ENCODE data around the gene PRAMEF7. TPM values are rescaled to one million over a fixed set of nuclear protein-coding genes. Genes with fewer than 3 reads are reported as not detected.
"Not testable (repeated sequence)": the region's sequence is repeated elsewhere in the genome, so short reads cannot be mapped to it uniquely, and the experiment has no call there.

PRAMEF7 gene
- not detected in 2 replicates for total RNA-seq
- long read RNA-seq, result 0 reads

- not testable (repeated sequence) for DNase-seq (ENCODE audit: low spot score, unreplicated experiment); H3K27ac Mint-ChIP-seq; H3K4me1 Mint-ChIP-seq (ENCODE audit: low read depth); H3K27me3 Mint-ChIP-seq; H3K4me3 Mint-ChIP-seq (ENCODE audit: low read depth); H3K9me3 Mint-ChIP-seq (ENCODE audit: low read depth); H3K36me3 Mint-ChIP-seq (ENCODE audit: insufficient read depth)
Measured at GRCh38 chr1:12916310-12916709, at the start of gene PRAMEF7. Gene PRAMEF7, plus strand, starts transcription at chr1:12916610. Its CDS starts 1,083 bp downstream, at chr1:12917693.

- H3K4me1 Mint-ChIP-seq (ENCODE audit: low read depth); H3K9me3 Mint-ChIP-seq (ENCODE audit: low read depth); H3K27ac Mint-ChIP-seq; DNase-seq (ENCODE audit: low spot score, unreplicated experiment); H3K27me3 Mint-ChIP-seq; H3K36me3 Mint-ChIP-seq (ENCODE audit: insufficient read depth); H3K4me3 Mint-ChIP-seq (ENCODE audit: low read depth): not testable (repeated sequence)
Measured at GRCh38 chr1:12878453-12878852, 38.0 kb upstream of the PRAMEF7 start.

- H3K4me1 Mint-ChIP-seq (ENCODE audit: low read depth); H3K36me3 Mint-ChIP-seq (ENCODE audit: insufficient read depth); H3K27ac Mint-ChIP-seq; H3K27me3 Mint-ChIP-seq; H3K9me3 Mint-ChIP-seq (ENCODE audit: low read depth); DNase-seq (ENCODE audit: low spot score, unreplicated experiment); H3K4me3 Mint-ChIP-seq (ENCODE audit: low read depth): not testable (repeated sequence)
Measured at GRCh38 chr1:12886101-12886500, 30.3 kb upstream of the PRAMEF7 start, which contains the start of gene PRAMEF4. Gene PRAMEF4, minus strand, starts transcription at chr1:12886201. Its CDS starts 2,807 bp downstream, at chr1:12883394.

GRCh38 chr1:12898170-12898569 is 18.2 kb upstream of the PRAMEF7 start, which contains the start of gene PRAMEF10:
Gene PRAMEF10, minus strand, starts transcription at chr1:12898270. Its CDS starts 2,423 bp downstream, at chr1:12895847.
- not testable (repeated sequence) for H3K4me1 Mint-ChIP-seq (ENCODE audit: low read depth); H3K9me3 Mint-ChIP-seq (ENCODE audit: low read depth); H3K4me3 Mint-ChIP-seq (ENCODE audit: low read depth); H3K27me3 Mint-ChIP-seq; H3K27ac Mint-ChIP-seq; H3K36me3 Mint-ChIP-seq (ENCODE audit: insufficient read depth); DNase-seq (ENCODE audit: low spot score, unreplicated experiment)

GRCh38 chr1:12899186-12899585 is 17.2 kb upstream of the PRAMEF7 start:
- not testable (repeated sequence) for H3K4me1 Mint-ChIP-seq (ENCODE audit: low read depth); H3K27ac Mint-ChIP-seq; H3K9me3 Mint-ChIP-seq (ENCODE audit: low read depth); H3K36me3 Mint-ChIP-seq (ENCODE audit: insufficient read depth); H3K4me3 Mint-ChIP-seq (ENCODE audit: low read depth); H3K27me3 Mint-ChIP-seq; DNase-seq (ENCODE audit: low spot score, unreplicated experiment)

GRCh38 chr1:12903793-12904572 is 12.4 kb upstream of the PRAMEF7 start:
- not testable (repeated sequence) for H3K27ac Mint-ChIP-seq; H3K36me3 Mint-ChIP-seq (ENCODE audit: insufficient read depth); H3K27me3 Mint-ChIP-seq; H3K4me3 Mint-ChIP-seq (ENCODE audit: low read depth); DNase-seq (ENCODE audit: low spot score, unreplicated experiment); H3K4me1 Mint-ChIP-seq (ENCODE audit: low read depth); H3K9me3 Mint-ChIP-seq (ENCODE audit: low read depth)

- H3K27ac Mint-ChIP-seq; H3K9me3 Mint-ChIP-seq (ENCODE audit: low read depth); H3K36me3 Mint-ChIP-seq (ENCODE audit: insufficient read depth); H3K4me3 Mint-ChIP-seq (ENCODE audit: low read depth); H3K4me1 Mint-ChIP-seq (ENCODE audit: low read depth); H3K27me3 Mint-ChIP-seq; DNase-seq (ENCODE audit: low spot score, unreplicated experiment): not testable (repeated sequence)
Measured at GRCh38 chr1:12921749-12922148, 5.3 kb downstream of the PRAMEF7 start.

GRCh38 chr1:12924368-12924767 is 8.0 kb downstream of the PRAMEF7 start:
- not testable (repeated sequence) for H3K27me3 Mint-ChIP-seq; H3K4me3 Mint-ChIP-seq (ENCODE audit: low read depth); H3K9me3 Mint-ChIP-seq (ENCODE audit: low read depth); H3K4me1 Mint-ChIP-seq (ENCODE audit: low read depth); DNase-seq (ENCODE audit: low spot score, unreplicated experiment); H3K27ac Mint-ChIP-seq; H3K36me3 Mint-ChIP-seq (ENCODE audit: insufficient read depth)

- not testable (repeated sequence) for DNase-seq (ENCODE audit: low spot score, unreplicated experiment); H3K4me3 Mint-ChIP-seq (ENCODE audit: low read depth); H3K4me1 Mint-ChIP-seq (ENCODE audit: low read depth); H3K27ac Mint-ChIP-seq; H3K27me3 Mint-ChIP-seq; H3K9me3 Mint-ChIP-seq (ENCODE audit: low read depth); H3K36me3 Mint-ChIP-seq (ENCODE audit: insufficient read depth)
Measured at GRCh38 chr1:12947480-12947879, 31.1 kb downstream of the PRAMEF7 start, which contains the start of gene PRAMEF6. Gene PRAMEF6, minus strand, starts transcription at chr1:12947580. Its CDS starts 5,062 bp downstream, at chr1:12942518.

Other genes starting within 250 kb of the PRAMEF7 start
- not detected in 2 replicates for gene AADACL3, start 200.5 kb upstream of the PRAMEF7 start, total RNA-seq
- gene CFAP107, start 170.4 kb upstream of the PRAMEF7 start, total RNA-seq, result 1.2 and 2.8 TPM in 2 replicates
- not detected in 2 replicates for gene PRAMEF12, start 142.9 kb upstream of the PRAMEF7 start, total RNA-seq
- not detected in 2 replicates for gene PRAMEF1, start 125.2 kb upstream of the PRAMEF7 start, total RNA-seq
- not detected in 2 replicates for gene PRAMEF11, start 85.2 kb upstream of the PRAMEF7 start, total RNA-seq
- gene HNRNPCL1, start 67.9 kb upstream of the PRAMEF7 start, total RNA-seq, result not detected in 2 replicates
- gene PRAMEF2, start 59.5 kb upstream of the PRAMEF7 start, total RNA-seq, result not detected in 2 replicates
- not detected in 2 replicates for gene PRAMEF4, start 30.4 kb upstream of the PRAMEF7 start, total RNA-seq
- gene PRAMEF10, start 18.3 kb upstream of the PRAMEF7 start, total RNA-seq, result not detected in 2 replicates
- not detected in 2 replicates for gene PRAMEF6, start 31.0 kb downstream of the PRAMEF7 start, total RNA-seq
- gene PRAMEF27, start 140.0 kb downstream of the PRAMEF7 start, total RNA-seq, result not detected in 2 replicates
- not detected in 2 replicates for gene HNRNPCL3, start 144.2 kb downstream of the PRAMEF7 start, total RNA-seq
- gene PRAMEF25, start 154.2 kb downstream of the PRAMEF7 start, total RNA-seq, result not detected in 2 replicates
- gene HNRNPCL2, start 200.2 kb downstream of the PRAMEF7 start, total RNA-seq, result not detected in 2 replicates
- not detected in 2 replicates for gene PRAMEF26, start 239.4 kb downstream of the PRAMEF7 start, total RNA-seq
- gene HNRNPCL4, start 249.0 kb downstream of the PRAMEF7 start, total RNA-seq, result not detected in 2 replicates

Data from progenitor cell of endocrine pancreas (in vitro differentiated cells).